Neural progenitor cell (in vitro differentiated cells): ENCODE results near the gene IHH. TPM values are rescaled to one million over a fixed set of nuclear protein-coding genes. Genes with fewer than 3 reads are reported as not detected.
A peak's percentile ranks its signal among the peaks of the same experiment; 100 is the strongest.

Experiments
- DNase-seq: peaks from one replicate; pipeline ENCODE4 v3.0.0-alpha.2; 2016; ENCODE audit warnings: low spot score
- H2AFZ ChIP-seq: fragments of 200-600 bp; sonication (generic); replicated peaks from 2 replicates; pipeline ENCODE4 v1.6.1; 2016; ENCODE audit warnings: antibody characterized with exemption
- H3F3A ChIP-seq: fragments of 200-600 bp; sonication (generic); 2 replicates; pipeline ENCODE4 v1.6.1; 2016; ENCODE audit warnings: antibody characterized with exemption, low read depth
- H3K27ac ChIP-seq: fragments of 200-600 bp; sonication (generic); 2 replicates; pipeline ENCODE4 v1.5.1; 2016; ENCODE audit warnings: mild to moderate bottlenecking
- H3K27me3 ChIP-seq: fragments of 200-600 bp; sonication (generic); 2 replicates; pipeline ENCODE4 v1.6.1; 2016; ENCODE audit warnings: mild to moderate bottlenecking, moderate library complexity
- H3K36me3 ChIP-seq: fragments of 200-600 bp; sonication (generic); 2 replicates; pipeline ENCODE4 v1.5.1; 2016
- H3K4me1 ChIP-seq: fragments of 200-600 bp; sonication (generic); 2 replicates; pipeline ENCODE4 v1.6.1; 2016; ENCODE audit warnings: mixed run types
- H3K4me2 ChIP-seq: fragments of 200-600 bp; sonication (generic); 2 replicates; pipeline ENCODE4 v1.6.1; 2016
- H3K4me3 ChIP-seq: fragments of 200-600 bp; sonication (generic); 2 replicates; pipeline ENCODE4 v1.5.1; 2016
- H3K79me2 ChIP-seq: fragments of 200-600 bp; sonication (generic); 2 replicates; pipeline ENCODE4 v1.6.1; 2016; ENCODE audit warnings: low read depth
- H3K9ac ChIP-seq: fragments of 200-600 bp; sonication (generic); 2 replicates; pipeline ENCODE4 v1.6.1; 2016
- H3K9me3 ChIP-seq: fragments of 200-600 bp; sonication (generic); 2 replicates; pipeline ENCODE4 v1.5.1; 2016; ENCODE audit warnings: low read depth
- H4K20me1 ChIP-seq: fragments of 200-600 bp; sonication (generic); 2 replicates; pipeline ENCODE4 v1.6.1; 2016; ENCODE audit warnings: low read depth
- H3K27ac Mint-ChIP-seq: 3 replicates; pipeline ENCODE4 v1.8.0; 2021; ENCODE audit warnings: mixed read lengths
- H3K27me3 Mint-ChIP-seq: 2 replicates; pipeline ENCODE4 v1.8.0; 2022; ENCODE audit warnings: low read depth, mild to moderate bottlenecking, inconsistent platforms, moderate library complexity, mixed read lengths; ENCODE audit not compliant: insufficient read depth
- H3K36me3 Mint-ChIP-seq: 3 replicates; pipeline ENCODE4 v1.8.0; 2021; ENCODE audit warnings: mixed read lengths
- H3K4me1 Mint-ChIP-seq: 3 replicates; pipeline ENCODE4 v1.8.0; 2021; ENCODE audit warnings: mixed read lengths
- H3K4me3 Mint-ChIP-seq: 3 replicates; pipeline ENCODE4 v1.8.0; 2021; ENCODE audit warnings: mild to moderate bottlenecking, moderate library complexity, mixed read lengths
- H3K9me3 Mint-ChIP-seq: 3 replicates; pipeline ENCODE4 v1.8.0; 2020; ENCODE audit warnings: mixed read lengths
- EZH2 ChIP-seq: fragments of 200-600 bp; sonication (generic); IDR thresholded peaks from 2 replicates; pipeline ENCODE4 v1.6.1; 2017; ENCODE audit warnings: antibody characterized with exemption, mild to moderate bottlenecking, moderate library complexity
- EZH2phosphoT487 ChIP-seq: fragments of 200-600 bp; sonication (generic); IDR thresholded peaks from 2 replicates; pipeline ENCODE4 v1.6.1; 2017; ENCODE audit warnings: antibody characterized with exemption
- total RNA-seq: library from RNA; depleted of rRNA; stranded (reverse); fragments of >200 nt; gene quantifications from 2 replicates; pipeline ENCODE4 v1.2.3, GENCODE V29; 2015; ENCODE audit warnings: low replicate concordance
- TF ChIP-seq, protein P1 (sequence below): fragments of 200-600 bp; sonication (generic); IDR thresholded peaks from 2 replicates; pipeline ENCODE4 v1.5.1; 2017; ENCODE audit warnings: antibody characterized with exemption, mild to moderate bottlenecking

IHH gene
- total RNA-seq, 1 donor from 2014 or later, result not detected

DNA sequence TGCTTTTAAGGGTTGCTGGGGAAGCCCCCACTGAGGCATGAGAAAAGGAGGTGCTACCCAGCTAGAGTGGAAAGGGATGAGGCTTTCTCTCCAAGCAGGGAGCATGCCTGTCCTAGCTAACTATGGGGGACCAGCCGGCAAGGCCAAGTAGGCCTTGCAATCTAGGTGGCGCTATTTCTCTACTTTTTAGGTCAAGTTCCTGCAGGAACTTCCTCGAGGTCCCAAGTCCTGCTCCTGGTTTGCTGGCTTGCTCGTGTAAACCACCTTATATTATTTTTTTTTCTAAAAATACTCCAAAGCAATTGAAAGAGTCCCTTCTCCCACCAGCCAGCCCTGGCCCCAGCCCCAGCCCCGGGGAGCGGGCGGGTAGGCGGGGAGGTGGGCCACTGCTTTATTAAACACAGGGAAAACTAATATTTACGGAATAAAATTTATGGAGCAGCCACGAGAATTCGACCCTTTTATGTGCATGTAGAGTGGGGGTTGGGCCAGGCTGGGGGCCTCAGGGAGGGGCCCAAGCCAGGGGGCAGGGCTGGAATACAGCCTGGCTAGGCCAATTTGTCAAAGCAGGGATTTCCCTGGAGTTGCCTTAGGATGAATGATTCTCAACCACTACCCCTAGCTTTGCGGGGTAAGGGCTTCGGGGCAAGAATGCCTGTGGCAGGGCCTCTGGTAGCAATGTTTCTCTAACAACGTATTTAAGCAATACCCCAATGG is 12.8 kb upstream of the IHH start:
- H3K79me2 ChIP-seq, result no peaks in the 10 kb centered on the region
- no peak overlapping the region for H2AFZ ChIP-seq
- Mint-ChIP-seq H3K4me1 (no peaks in the 10 kb centered on the region), H3K9me3 (no peaks in the 10 kb centered on the region), H3K4me3 (no peak overlapping the region), H3K27ac (no peak overlapping the region), H3K27me3 (no peaks in the 10 kb centered on the region), H3K36me3 (peaks cover 2% of the 10 kb centered on the region)
- no peak overlapping the region for H3K27ac ChIP-seq
- H3K4me1 ChIP-seq, result no peaks in the 10 kb centered on the region
- DNase-seq, result peak; percentile 87
- no peaks in the 10 kb centered on the region for H3K27me3 ChIP-seq
- H3K36me3 ChIP-seq, result no peaks in the 10 kb centered on the region
- no peak for TF ChIP-seq EZH2
- TF ChIP-seq, protein P1, sequence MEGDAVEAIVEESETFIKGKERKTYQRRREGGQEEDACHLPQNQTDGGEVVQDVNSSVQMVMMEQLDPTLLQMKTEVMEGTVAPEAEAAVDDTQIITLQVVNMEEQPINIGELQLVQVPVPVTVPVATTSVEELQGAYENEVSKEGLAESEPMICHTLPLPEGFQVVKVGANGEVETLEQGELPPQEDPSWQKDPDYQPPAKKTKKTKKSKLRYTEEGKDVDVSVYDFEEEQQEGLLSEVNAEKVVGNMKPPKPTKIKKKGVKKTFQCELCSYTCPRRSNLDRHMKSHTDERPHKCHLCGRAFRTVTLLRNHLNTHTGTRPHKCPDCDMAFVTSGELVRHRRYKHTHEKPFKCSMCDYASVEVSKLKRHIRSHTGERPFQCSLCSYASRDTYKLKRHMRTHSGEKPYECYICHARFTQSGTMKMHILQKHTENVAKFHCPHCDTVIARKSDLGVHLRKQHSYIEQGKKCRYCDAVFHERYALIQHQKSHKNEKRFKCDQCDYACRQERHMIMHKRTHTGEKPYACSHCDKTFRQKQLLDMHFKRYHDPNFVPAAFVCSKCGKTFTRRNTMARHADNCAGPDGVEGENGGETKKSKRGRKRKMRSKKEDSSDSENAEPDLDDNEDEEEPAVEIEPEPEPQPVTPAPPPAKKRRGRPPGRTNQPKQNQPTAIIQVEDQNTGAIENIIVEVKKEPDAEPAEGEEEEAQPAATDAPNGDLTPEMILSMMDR, result peak; percentile 74
- no peak for TF ChIP-seq EZH2phosphoT487
- no peaks in the 10 kb centered on the region for H3F3A ChIP-seq
- H3K4me3 ChIP-seq, result no peak overlapping the region
- H3K4me2 ChIP-seq, result no peak overlapping the region
- no peak overlapping the region for H3K9ac ChIP-seq
- H4K20me1 ChIP-seq, result peaks cover 13% of the 10 kb centered on the region
- H3K9me3 ChIP-seq, result no peaks in the 10 kb centered on the region

DNA sequence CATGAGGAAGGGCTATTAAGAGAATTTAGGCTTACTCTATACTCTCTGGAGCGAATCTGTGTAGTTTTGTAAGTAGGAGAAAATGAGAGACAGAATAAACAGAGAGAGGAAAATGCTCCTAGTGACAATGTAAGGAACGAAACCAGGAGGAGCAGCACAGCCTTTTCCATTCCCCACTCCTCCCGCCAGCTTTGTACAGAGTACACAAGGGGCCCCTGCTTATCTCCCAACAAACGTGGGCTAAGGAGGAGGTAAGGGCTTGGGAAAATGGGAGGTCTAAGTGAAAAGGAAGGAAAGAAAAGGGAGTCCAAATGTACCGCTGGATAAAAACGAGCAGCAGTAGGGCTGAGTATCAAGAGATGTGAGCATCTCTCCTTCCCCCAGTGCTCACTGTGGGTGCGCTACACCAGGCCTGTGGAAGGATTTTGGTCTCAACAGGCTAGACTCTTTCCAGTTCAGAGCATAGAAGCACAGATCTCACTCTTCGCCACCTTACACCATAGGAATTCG is 12.1 kb upstream of the IHH start:
- Mint-ChIP-seq H3K27ac (no peak overlapping the region), H3K9me3 (no peaks in the 10 kb centered on the region), H3K4me3 (no peak overlapping the region), H3K36me3 (peaks cover 2% of the 10 kb centered on the region), H3K27me3 (no peaks in the 10 kb centered on the region), H3K4me1 (no peaks in the 10 kb centered on the region)
- no peaks in the 10 kb centered on the region for H3K36me3 ChIP-seq
- no peaks in the 10 kb centered on the region for H3K4me1 ChIP-seq
- H3K9me3 ChIP-seq, result no peaks in the 10 kb centered on the region
- H3K4me3 ChIP-seq, result no peak overlapping the region
- no peaks in the 10 kb centered on the region for H3K79me2 ChIP-seq
- no peaks in the 10 kb centered on the region for H3K27me3 ChIP-seq
- TF ChIP-seq, protein P1, result no peak
- TF ChIP-seq EZH2phosphoT487 (no peak), EZH2 (no peak)
- peaks cover 13% of the 10 kb centered on the region for H4K20me1 ChIP-seq
- no peak for DNase-seq
- no peak overlapping the region for H3K27ac ChIP-seq
- no peak overlapping the region for H2AFZ ChIP-seq
- H3K9ac ChIP-seq, result no peak overlapping the region
- H3K4me2 ChIP-seq, result no peak overlapping the region
- no peaks in the 10 kb centered on the region for H3F3A ChIP-seq

DNA sequence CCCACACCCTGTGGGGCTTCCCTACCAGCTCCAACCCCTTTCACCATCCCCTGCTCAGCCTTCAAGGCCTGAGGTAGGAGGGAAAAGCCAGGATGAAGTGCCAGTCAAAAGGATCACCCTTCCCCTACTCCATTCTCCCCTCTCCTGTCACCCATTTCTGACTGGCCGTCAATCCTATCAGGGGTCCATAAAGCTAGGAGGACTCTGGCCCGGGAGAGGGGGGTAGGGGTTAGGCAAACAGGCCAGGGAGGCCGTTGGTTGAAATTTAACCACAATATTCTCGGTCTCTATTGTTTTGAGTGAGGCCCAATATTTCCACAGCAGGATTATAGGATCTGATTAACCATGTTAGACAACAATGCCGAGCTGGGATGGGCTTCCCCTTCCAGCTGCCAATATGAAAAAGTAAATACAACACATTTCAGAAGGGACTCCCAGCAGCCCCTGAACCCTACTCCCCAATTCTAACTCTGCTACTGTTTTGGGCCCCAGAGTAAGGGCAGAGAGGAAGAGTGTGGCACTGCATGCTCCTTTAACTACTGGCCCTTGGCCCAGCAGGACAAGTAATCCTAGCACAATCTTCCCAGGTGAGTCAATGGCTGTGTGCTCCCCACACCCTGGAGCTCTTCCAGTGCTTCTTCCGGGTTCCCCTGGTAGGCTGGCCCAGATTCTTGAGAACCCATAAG is 10.6 kb upstream of the IHH start:
- Histone ChIP-seq H3K9ac (no peak overlapping the region), H3K27ac (no peak overlapping the region), H3K4me1 (no peaks in the 10 kb centered on the region), H3K4me2 (no peak overlapping the region), H3K4me3 (no peak overlapping the region), H3K9me3 (no peaks in the 10 kb centered on the region), H3K36me3 (no peaks in the 10 kb centered on the region), H3K79me2 (no peaks in the 10 kb centered on the region), H2AFZ (no peak overlapping the region), H3K27me3 (no peaks in the 10 kb centered on the region), H3F3A (no peaks in the 10 kb centered on the region), H4K20me1 (peaks cover 13% of the 10 kb centered on the region)
- TF ChIP-seq EZH2 (no peak), EZH2phosphoT487 (no peak)
- TF ChIP-seq, protein P1, result no peak
- no peak for DNase-seq
- no peaks in the 10 kb centered on the region for H3K27me3 Mint-ChIP-seq
- H3K4me1 Mint-ChIP-seq, result no peaks in the 10 kb centered on the region
- H3K27ac Mint-ChIP-seq, result no peak overlapping the region
- peaks cover 2% of the 10 kb centered on the region for H3K36me3 Mint-ChIP-seq
- no peak overlapping the region for H3K4me3 Mint-ChIP-seq
- H3K9me3 Mint-ChIP-seq, result no peaks in the 10 kb centered on the region
